RKO (cell line): Measurements from ENCODE around the gene MED10.

ENCODE experiments used
- DNase-seq: peaks from one replicate; pipeline ENCODE4 v3.0.0-alpha.2; 2016; ENCODE audit warnings: low spot score

MED10 gene

GRCh38 chr5:6398570-6399230, 20.4 kb upstream of the MED10 start:
- no peak for DNase-seq

GRCh38 chr5:6397536-6398269, 19.4 kb upstream of the MED10 start:
- DNase-seq, result no peak

GRCh38 chr5:6396836-6397535, 18.6 kb upstream of the MED10 start:
- DNase-seq, result no peak

- DNase-seq, result no peak
These were observed 17.7 kb upstream of the MED10 start for GRCh38 chr5:6396043-6396442.

- no peak for DNase-seq
These were observed 17.3 kb upstream of the MED10 start for GRCh38 chr5:6395621-6396020.

GRCh38 chr5:6395102-6395445, 16.7 kb upstream of the MED10 start:
- DNase-seq, result no peak

- no peak for DNase-seq
These were observed 16.2 kb upstream of the MED10 start for GRCh38 chr5:6394429-6395101.

GRCh38 chr5:6393596-6394194, 15.3 kb upstream of the MED10 start:
- DNase-seq, result no peak

- no peak for DNase-seq
These were observed 14.2 kb upstream of the MED10 start for GRCh38 chr5:6392561-6392960.

- DNase-seq, result no peak
These were observed 12.8 kb upstream of the MED10 start for GRCh38 chr5:6391151-6391550.

GRCh38 chr5:6389946-6390530, 11.7 kb upstream of the MED10 start:
- no peak for DNase-seq

GRCh38 chr5:6389397-6389796, 11.1 kb upstream of the MED10 start:
- no peak for DNase-seq

- DNase-seq, result no peak
These were observed 9.6 kb upstream of the MED10 start for GRCh38 chr5:6387970-6388369.

GRCh38 chr5:6386271-6386670, 7.9 kb upstream of the MED10 start:
- no peak for DNase-seq

- no peak for DNase-seq
These were observed 6.5 kb upstream of the MED10 start for GRCh38 chr5:6384856-6385255.

GRCh38 chr5:6383376-6383775, 5.0 kb upstream of the MED10 start:
- DNase-seq, result no peak

GRCh38 chr5:6379246-6379645, 899 bp upstream of the MED10 start:
- peak; percentile 7 for DNase-seq

GRCh38 chr5:6378766-6379103, 388 bp upstream of the MED10 start:
- no peak for DNase-seq

- DNase-seq, result peak; percentile 22
These were observed 804 bp downstream of the MED10 start for GRCh38 chr5:6377582-6377904.

GRCh38 chr5:6376974-6377520, 1.3 kb downstream of the MED10 start:
- peak; percentile 40 for DNase-seq

- DNase-seq, result no peak
These were observed 5.1 kb downstream of the MED10 start for GRCh38 chr5:6373081-6373846.
